Activated CD8-positive, alpha-beta T cell treated with anti-CD3 and anti-CD28 coated beads for 36 hours (primary cell): ENCODE data around the gene RETREG1. TPM values are rescaled to one million over a fixed set of nuclear protein-coding genes. Genes with fewer than 3 reads are reported as not detected.

Source experiments
- ATAC-seq: fragments of 200-7000 bp; cut with Tn5 transposase; one replicate; pipeline ENCODE4 v1.10.0; 2021; ENCODE audit warnings: mild to moderate bottlenecking, moderate library complexity
- CTCF ChIA-PET: fragments of 350-600 bp; sonication (Branson Sonifier 250); formaldehyde crosslinking; loops from one replicate; lab custom pipeline; 2021; ENCODE audit warnings: antibody characterized with exemption; lab: Charles Lee
- POLR2A ChIA-PET: fragments of 350-600 bp; sonication (Branson Sonifier 250); formaldehyde crosslinking; loops from one replicate; lab custom pipeline; 2021; ENCODE audit warnings: antibody characterized with exemption; lab: Charles Lee
- DNase-seq: peaks from one replicate; pipeline ENCODE4 v3.0.0-alpha.2; 2020
- H3K27ac Mint-ChIP-seq: one replicate; pipeline ENCODE4 v1.8.0; 2021; ENCODE audit warnings: mild to moderate bottlenecking, mixed read lengths
- H3K27me3 Mint-ChIP-seq: one replicate; pipeline ENCODE4 v1.8.0; 2021; ENCODE audit warnings: mixed read lengths
- H3K36me3 Mint-ChIP-seq: one replicate; pipeline ENCODE4 v1.8.0; 2021; ENCODE audit warnings: low read depth, mixed read lengths
- H3K4me1 Mint-ChIP-seq: one replicate; pipeline ENCODE4 v1.8.0; 2021; ENCODE audit warnings: low read depth, mixed read lengths
- H3K4me3 Mint-ChIP-seq: one replicate; pipeline ENCODE4 v1.8.0; 2021; ENCODE audit warnings: mild to moderate bottlenecking, moderate library complexity, mixed read lengths
- H3K9me3 Mint-ChIP-seq: one replicate; pipeline ENCODE4 v1.8.0; 2021; ENCODE audit warnings: mixed read lengths
- intact Hi-C: fragments of 100-400 bp; cut with micrococcal nuclease; formaldehyde crosslinking; loops from one replicate; pipeline ENCODE4 v1.10.0; 2022
- total RNA-seq, 2 experiments: library from RNA; stranded (reverse); gene quantifications; one replicate each; pipeline ENCODE4 v1.2.3, GENCODE V29; 2021
- TF ChIP-seq, protein P1 (sequence below): fragments of 200-600 bp; IDR thresholded peaks from one replicate; pipeline ENCODE4 v1.8.0; 2022; ENCODE audit warnings: antibody characterized with exemption, mild to moderate bottlenecking

The RETREG1 gene
- total RNA-seq, 2 experiments from 2014 or later: 31.7 to 31.9 TPM

DNA sequence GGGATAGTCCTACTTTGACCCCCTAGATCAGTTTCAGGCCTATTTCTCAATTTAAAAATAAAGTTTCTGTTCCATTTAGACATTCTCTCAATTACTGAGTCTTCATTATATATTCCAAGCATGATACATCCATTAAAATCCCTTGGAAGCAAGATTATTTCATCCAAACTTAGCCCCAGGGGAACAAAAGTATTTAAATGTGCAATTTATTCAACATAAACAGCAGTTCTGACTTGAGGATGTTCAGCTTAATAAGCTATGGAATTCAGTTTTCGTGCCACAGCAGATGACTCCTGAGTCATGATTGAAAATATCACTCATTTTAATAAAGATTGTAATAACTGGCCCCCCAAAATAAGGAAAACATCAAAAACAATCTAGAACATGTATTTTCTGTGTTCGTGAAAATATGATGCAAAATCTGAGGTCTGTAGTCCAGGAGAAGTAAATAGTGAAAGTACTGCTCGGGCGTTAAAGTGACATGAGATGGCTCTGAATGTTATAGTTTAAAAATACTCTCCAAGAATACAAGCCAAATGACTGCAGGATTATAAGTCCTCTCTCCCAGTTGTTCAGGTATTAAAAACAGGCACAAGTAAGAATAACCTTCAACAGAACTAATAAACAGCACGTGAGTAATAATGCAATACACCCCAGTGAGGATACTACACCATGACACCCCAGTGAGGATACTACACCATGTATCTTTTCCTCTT is 67.1 kb downstream of the RETREG1 start:
- no peaks in the 10 kb centered on the region for H3K27me3 Mint-ChIP-seq
- no peak for DNase-seq

DNA sequence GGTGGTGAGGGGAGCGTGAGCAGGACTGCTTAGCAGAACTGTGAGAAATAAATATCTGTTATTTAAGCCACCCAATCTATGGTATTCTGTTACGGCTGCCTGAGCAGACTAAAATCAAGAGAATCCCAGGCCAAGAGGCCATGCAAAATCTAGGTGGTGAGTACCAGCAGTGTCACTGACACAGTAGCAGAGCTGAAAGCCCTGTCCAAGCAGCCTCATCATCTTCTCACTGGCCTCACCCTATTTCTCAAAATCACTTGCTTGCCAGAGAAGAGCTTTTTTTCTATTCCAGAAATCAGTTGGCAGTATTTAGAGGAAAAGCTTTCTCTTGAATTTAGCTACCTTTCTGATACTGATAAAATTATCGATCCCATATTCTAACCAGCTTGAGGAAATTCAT is 68.0 kb downstream of the RETREG1 start:
- no peaks in the 10 kb centered on the region for H3K27me3 Mint-ChIP-seq
- H3K4me3 Mint-ChIP-seq: no peak overlapping the region
- DNase-seq: no peak
- no peaks in the 10 kb centered on the region for H3K9me3 Mint-ChIP-seq
- intact Hi-C loops: no loop called here
- H3K27ac Mint-ChIP-seq: no peak overlapping the region
- TF ChIP-seq, protein P1, sequence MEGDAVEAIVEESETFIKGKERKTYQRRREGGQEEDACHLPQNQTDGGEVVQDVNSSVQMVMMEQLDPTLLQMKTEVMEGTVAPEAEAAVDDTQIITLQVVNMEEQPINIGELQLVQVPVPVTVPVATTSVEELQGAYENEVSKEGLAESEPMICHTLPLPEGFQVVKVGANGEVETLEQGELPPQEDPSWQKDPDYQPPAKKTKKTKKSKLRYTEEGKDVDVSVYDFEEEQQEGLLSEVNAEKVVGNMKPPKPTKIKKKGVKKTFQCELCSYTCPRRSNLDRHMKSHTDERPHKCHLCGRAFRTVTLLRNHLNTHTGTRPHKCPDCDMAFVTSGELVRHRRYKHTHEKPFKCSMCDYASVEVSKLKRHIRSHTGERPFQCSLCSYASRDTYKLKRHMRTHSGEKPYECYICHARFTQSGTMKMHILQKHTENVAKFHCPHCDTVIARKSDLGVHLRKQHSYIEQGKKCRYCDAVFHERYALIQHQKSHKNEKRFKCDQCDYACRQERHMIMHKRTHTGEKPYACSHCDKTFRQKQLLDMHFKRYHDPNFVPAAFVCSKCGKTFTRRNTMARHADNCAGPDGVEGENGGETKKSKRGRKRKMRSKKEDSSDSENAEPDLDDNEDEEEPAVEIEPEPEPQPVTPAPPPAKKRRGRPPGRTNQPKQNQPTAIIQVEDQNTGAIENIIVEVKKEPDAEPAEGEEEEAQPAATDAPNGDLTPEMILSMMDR: no peak
- H3K36me3 Mint-ChIP-seq: peaks cover 2% of the 10 kb centered on the region
- CTCF ChIA-PET: interaction anchor here (0.7 to 5.9 kb wide), 9 partner anchors 10 to 184 kb away, joined by 3 to 42 read pairs (median 4); no protein-coding TSS in a partner anchor
- no peak for ATAC-seq
- peaks cover 35% of the 10 kb centered on the region for H3K4me1 Mint-ChIP-seq
- POLR2A ChIA-PET: no interaction called here

More for the DNA sequence above, 67.1 kb downstream of the RETREG1 start:
- Mint-ChIP-seq H3K9me3 (no peaks in the 10 kb centered on the region), H3K4me1 (peaks cover 35% of the 10 kb centered on the region), H3K36me3 (peaks cover 2% of the 10 kb centered on the region), H3K4me3 (no peak overlapping the region), H3K27ac (no peak overlapping the region)
- intact Hi-C loops: loop anchor here (2.0 to 5.0 kb wide), 2 partner anchors 61 to 82 kb away; partner anchors contain the start of gene ZNF622
- ATAC-seq: no peak
- TF ChIP-seq, protein P1: no peak
- POLR2A ChIA-PET: no interaction called here
- CTCF ChIA-PET: interaction anchor here (0.7 to 5.9 kb wide), 23 partner anchors 7 to 389 kb away, joined by 3 to 42 read pairs (median 4); no protein-coding TSS in a partner anchor

DNA sequence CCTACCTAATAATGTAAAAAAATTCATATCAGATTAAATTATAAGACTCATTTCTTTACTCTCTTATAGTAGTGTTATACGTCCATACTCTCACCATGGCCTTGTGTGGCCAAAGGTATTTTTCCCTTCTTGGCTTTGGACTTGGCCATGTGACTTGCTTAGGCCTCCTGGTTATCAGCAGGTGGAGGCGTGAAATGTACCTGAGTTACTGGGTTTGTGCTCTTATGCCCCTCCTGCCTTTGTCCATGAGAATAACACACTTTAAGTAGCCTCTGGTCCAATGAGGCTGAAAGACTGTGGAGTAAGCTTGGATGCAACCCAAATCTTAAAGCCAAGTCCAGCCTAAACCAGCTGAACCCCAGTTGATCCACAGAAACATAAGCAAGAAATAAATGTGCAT is 68.7 kb downstream of the RETREG1 start:
- peaks cover 36% of the 10 kb centered on the region for H3K4me1 Mint-ChIP-seq
- H3K4me3 Mint-ChIP-seq: no peak overlapping the region
- no peaks in the 10 kb centered on the region for H3K27me3 Mint-ChIP-seq
- DNase-seq (no peak), ATAC-seq (no peak)
- H3K36me3 Mint-ChIP-seq: peaks cover 4% of the 10 kb centered on the region
- no peaks in the 10 kb centered on the region for H3K9me3 Mint-ChIP-seq
- no peak overlapping the region for H3K27ac Mint-ChIP-seq
- intact Hi-C loops: no loop called here
- CTCF ChIA-PET: interaction anchor here (0.8 to 5.9 kb wide), 5 partner anchors 9 to 119 kb away, joined by 3 to 42 read pairs (median 4); no protein-coding TSS in a partner anchor
- TF ChIP-seq, protein P1: no peak
- POLR2A ChIA-PET: no interaction called here

DNA sequence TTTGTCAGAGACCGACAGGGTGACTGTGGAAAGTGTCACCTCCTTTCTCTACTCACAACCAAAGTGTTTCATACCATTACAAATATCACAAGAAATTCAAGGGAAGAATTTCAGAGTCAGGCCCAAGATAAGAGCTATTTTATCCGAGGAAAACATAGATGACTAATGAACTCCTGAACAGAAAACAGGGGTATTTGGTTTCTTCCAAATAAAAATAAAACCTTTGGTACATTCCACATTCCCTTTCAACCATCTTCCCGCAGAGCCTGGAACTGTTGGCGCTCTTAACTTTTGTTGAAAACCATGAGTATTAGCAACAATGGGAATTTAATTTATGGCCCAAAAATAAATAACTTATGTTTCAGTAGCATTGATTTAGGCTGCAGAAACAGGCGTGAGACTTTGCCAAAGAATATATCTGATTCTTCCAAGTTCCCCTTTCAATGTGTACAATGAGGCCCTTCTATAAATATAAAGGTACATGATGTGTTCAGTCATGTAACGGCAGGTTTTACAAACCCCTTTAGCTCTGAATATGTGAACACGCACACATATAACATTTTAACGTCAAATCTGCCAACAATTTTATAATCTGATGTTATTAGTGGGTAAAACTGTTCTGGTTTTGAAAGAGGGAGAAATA is 69.5 kb downstream of the RETREG1 start:
- intact Hi-C loops: no loop called here
- ATAC-seq: no peak
- peaks cover 6% of the 10 kb centered on the region for H3K36me3 Mint-ChIP-seq
- peaks cover 35% of the 10 kb centered on the region for H3K4me1 Mint-ChIP-seq
- H3K4me3 Mint-ChIP-seq: no peak overlapping the region
- POLR2A ChIA-PET: no interaction called here
- CTCF ChIA-PET: interaction anchor here (1.1 to 1.4 kb wide), 2 partner anchors 10 to 24 kb away, joined by 3 read pairs; no protein-coding TSS in a partner anchor
- H3K27ac Mint-ChIP-seq: no peak overlapping the region
- H3K9me3 Mint-ChIP-seq: no peaks in the 10 kb centered on the region
- no peaks in the 10 kb centered on the region for H3K27me3 Mint-ChIP-seq
- TF ChIP-seq, protein P1: no peak
- DNase-seq: no peak
